Ureter (tissue), 1 donor: ENCODE results near the gene NOS1AP. TPM values are rescaled to one million over a fixed set of nuclear protein-coding genes. Genes with fewer than 3 reads are reported as not detected.
"Not testable (repeated sequence)": the region's sequence is repeated elsewhere in the genome, so short reads cannot be mapped to it uniquely, and the experiment has no call there.

Experiments used
- DNase-seq: peaks from one replicate; pipeline ENCODE4 v3.0.0-alpha.2; 2020; ENCODE audit warnings: low spot score
- total RNA-seq: library from RNA; stranded (reverse); gene quantifications from one replicate; pipeline ENCODE4 v1.2.4, GENCODE V29; 2023
- donor health status: DM: yes; HTN: yes; CAD: no.

Gene NOS1AP
- total RNA-seq, 1 donor from 2014 or later, result 7.0 TPM

- no peak for DNase-seq
Measured at GRCh38 chr1:162333991-162334390, 264.5 kb downstream of the NOS1AP start.

- DNase-seq, result no peak
Measured at GRCh38 chr1:162335126-162335525, 265.6 kb downstream of the NOS1AP start.

DNA sequence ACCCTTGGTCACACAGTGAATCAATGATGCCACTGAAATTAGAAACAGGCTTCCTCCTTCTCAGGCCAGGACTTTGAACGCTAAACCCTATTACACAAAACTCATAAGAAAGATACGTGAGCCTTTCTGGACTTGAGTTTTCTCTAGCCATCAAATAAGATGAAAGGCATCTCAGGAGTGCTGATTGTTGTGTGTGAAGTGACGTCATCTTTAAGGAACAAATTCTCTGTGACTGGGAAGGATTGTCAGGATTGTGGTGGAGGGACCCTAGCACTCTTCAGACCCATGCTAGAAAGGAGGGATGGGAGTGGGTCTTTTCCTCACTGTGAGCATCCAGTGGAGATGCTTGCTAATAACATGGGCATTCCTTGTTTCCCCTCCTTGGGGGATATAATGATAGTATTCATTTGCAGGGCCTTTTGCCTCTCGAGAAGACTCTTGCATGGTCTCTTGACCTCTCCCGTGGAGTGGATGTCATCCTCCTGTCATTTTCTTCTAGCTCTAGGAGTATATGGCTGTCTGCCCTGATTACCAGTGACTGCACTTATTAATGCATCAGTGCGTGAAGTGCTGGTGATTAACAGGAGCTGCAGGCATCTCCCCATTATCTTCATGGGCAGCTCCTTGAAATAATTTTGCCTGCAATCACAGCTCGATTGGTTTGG lies 267.3 kb downstream of the NOS1AP start:
- no peak for DNase-seq

DNA sequence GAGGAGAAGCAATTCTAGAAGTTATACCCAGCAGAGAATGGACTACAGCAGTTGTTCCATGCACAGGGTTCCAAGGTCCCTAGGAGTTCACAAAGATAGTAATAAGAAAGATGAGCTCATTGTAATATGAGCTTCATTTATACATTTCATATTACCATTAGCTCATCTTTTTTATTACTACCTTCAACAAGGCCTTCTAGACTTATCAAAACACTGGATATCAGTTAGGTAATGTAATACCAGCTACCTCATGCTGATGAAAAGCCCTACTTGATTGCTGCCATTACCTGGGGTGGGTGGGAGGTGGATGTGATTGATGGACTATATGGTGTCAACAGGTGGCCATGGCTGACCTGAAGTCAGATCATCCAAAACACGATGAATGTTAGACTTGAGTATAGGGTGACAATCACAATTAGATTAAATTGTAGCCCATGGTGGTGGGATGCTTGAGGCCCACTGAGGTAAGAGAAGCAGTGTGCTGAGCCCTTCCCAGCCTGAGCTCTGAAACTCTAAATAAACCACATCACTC lies 273.0 kb downstream of the NOS1AP start:
- no peak for DNase-seq

- DNase-seq, result no peak
Measured at GRCh38 chr1:162343470-162343869, 274.0 kb downstream of the NOS1AP start.

DNA sequence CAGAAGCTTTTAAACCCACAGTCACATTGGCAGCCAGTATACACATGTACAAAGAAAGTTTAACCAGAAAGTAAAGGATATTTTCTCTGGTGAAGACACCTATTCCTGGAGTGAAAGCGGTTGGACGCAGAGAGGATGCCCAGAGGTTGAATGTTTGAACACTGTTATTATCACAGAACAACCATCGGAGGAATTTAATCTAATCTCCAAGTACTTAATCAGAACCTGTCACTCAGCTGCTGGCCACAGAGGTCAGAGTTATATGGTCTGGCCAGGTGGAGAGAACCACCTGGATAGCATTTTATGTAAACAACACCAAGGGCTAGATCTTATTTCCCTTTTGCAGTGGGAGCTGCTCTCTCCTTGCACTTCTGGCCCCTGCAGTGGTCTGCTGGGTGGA lies 277.8 kb downstream of the NOS1AP start:
- DNase-seq, result no peak

GRCh38 chr1:162349635-162350330 lies 280.3 kb downstream of the NOS1AP start:
- no peak for DNase-seq

DNA sequence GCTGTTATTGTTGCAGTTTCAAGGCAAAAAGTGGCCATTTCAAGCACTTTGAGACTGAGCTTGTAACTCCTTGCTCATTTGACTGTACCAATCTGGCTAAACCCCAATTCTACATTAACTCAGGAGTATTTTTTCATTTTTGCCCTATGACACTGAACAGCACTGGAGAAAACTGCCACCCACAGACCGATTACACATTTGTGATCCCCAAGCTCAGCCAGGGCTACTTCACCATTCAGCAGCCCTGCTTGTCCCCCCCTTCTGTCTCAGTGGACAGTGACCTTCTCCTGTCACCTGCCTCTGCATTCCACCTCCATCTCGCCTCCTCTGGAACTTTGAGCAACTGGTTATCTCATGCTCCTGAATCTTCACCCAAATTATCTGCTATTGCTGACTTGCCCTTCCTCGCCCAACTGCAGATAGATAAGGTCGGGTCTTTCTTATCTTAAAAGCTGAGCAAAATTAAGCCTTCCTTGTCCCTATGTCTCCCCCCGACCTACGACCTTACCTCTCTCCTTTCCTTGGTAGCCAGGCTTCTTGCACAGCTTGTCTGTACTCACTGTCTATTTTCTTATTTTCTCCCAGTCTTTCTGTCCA lies 281.9 kb downstream of the NOS1AP start:
- no peak for DNase-seq

- not testable (repeated sequence) for DNase-seq
Measured at GRCh38 chr1:162351874-162352273, 282.4 kb downstream of the NOS1AP start.

- DNase-seq, result no peak
Measured at GRCh38 chr1:162353078-162353477, 283.6 kb downstream of the NOS1AP start.

DNA sequence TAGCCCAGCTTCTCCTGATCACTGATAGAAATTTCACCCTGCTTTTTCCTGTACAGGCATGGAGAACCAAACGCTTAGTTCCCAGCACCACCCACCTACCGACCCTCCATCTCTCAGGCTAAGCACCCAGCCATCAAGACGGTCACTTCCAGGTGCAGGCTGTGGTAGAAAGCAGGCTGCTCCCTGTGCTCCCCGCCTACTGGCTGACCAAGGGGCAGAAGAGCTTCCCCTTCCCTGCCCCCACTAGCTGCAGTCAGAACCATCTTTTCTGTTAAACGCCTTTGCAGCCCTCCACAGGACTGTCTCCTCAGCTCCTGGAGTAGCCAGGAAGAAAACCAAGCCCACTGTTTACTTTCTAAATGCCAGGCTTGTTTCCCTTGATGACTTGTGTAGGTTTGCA lies 284.2 kb downstream of the NOS1AP start:
- no peak for DNase-seq

DNA sequence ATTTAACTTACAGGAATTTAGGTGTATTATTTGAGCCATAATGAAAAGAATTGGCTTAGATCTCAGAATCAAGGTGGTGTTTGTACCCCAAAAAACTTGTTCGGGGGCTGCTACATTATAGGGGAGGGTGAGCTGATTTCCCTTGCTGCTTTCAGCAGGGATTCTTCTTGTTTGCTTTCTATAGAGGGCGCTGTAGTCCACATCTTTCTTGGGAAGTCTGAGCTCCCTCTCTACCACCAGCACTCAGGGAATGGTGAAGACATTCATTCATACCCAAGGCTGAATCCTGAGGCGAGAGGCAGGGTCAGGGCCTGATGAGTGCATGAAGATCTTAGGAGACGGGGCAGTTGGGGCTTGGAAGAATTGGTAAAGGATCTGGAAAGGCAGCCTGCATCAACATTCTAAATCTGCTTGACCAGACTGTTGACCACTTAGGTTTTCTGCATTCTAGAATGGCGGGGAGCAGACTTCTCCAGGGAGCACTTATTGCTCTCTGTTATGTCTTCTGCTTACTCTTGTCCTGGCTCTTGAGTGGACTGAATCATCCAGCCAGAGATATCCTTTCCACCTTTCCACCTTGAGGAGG lies 288.3 kb downstream of the NOS1AP start:
- DNase-seq, result no peak

DNA sequence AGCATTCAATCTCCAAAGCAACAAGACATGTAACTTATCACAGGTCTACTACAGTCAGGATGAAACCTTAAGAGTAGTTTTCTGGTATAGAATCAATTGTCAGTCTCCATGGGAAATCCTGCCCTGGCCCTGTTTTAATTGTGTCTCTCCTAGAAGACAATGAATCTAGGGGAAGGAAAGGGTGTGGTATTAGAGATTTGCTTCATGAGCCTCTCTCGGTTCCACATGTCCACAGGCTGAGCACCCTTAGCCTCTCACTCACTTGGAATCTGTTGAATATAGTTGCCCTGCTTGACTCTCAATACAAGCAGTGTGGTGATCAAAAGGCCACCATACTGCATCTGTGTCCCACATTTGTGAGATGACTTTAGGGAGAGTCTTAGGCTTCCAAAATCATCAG lies 289.4 kb downstream of the NOS1AP start:
- no peak for DNase-seq

- no peak for DNase-seq
Measured at GRCh38 chr1:162359523-162360236, 290.2 kb downstream of the NOS1AP start.

- no peak for DNase-seq
Measured at GRCh38 chr1:162360237-162360873, 290.9 kb downstream of the NOS1AP start.

DNA sequence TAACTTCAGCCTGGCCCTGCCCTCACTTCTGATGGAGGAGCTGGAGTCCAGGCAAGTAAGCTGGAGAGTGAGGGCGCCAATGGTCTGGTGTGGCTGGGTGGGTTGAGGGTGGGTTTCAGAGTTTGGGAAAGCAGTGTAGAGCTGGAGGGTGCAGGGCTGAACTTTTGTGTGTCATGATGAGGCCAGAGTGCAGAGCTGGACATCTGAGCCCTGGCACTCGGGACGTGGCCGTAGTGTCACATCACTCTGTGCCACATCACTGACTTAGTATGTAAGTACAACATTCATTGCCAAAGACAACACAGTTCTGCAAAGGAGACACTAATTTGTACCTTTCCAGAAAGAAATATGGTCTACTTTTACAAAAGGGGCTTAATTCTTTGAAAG lies 291.4 kb downstream of the NOS1AP start:
- no peak for DNase-seq

DNA sequence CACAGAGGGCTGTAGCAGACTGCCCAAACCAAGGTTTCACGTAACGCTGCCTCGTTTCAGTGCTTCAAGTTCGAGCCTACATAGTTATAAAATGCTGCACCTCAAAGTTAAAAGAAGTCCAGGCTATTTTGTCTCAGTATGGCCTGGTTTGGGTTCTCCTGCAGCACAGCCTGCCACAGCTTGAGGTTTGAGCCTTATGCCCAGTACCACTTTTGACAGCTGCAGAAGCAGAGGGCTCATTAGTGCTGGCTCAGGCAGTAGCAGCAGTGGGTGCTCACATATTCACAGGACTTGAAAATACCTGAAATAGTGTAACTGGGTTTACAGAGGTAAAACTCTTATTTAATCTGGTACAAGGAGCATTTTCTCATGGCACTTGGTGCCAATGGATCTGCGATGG lies 291.9 kb downstream of the NOS1AP start:
- DNase-seq, result no peak

DNA sequence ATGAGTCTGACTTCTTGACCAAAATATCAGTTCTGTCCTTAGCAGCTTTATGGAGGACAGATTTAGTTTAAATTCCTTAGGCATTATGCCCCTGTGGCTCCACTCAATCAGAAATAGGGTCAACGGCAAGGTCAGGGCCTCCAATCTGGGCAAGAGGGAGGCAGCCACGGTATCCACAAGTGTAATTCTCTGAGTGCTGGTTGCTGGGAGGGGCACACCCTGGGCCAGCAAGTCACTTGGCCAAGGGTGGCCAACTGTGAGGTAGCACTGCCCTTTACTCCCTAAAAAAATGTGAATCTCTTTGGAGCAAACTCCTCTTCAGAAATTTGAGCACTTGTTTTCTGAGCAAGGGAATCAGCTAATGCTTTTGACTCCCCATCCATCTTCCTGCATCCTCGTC lies 294.3 kb downstream of the NOS1AP start:
- no peak for DNase-seq

GRCh38 chr1:162364498-162364897 lies 295.0 kb downstream of the NOS1AP start:
- no peak for DNase-seq

DNA sequence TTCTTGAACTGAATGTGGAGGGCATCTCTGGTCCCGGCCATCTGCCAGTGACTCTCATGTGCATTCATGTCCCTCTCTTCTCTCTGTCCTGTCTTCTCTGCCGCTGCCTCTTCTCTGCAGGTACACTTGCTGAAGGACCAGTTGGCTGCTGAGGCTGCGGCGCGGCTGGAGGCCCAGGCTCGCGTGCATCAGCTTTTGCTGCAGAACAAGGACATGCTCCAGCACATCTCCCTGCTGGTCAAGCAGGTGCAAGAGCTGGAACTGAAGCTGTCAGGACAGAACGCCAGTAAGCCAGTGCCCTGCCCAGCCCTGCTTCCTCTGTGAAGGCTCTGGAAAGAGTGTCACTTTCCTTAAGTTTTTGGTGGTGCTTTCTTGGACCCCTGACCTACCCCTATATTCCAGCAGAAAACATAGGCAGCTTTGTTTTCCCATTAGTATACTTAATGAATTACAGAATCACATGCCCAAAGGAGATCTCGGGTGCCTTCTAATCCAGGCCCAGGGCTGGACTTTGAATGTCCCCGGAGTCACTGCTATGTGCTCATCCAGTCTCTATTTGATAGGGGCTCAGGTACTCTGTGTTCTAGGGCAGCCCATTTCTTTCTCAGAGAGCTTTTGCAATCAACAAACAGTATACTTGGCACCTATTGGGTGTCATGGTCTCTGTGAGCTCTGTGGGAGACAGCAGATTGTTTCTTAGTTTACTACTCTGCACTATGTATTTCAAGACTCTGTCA lies 296.0 kb downstream of the NOS1AP start:
- no peak for DNase-seq

GRCh38 chr1:162366149-162366548 lies 296.7 kb downstream of the NOS1AP start:
- DNase-seq, result no peak
